Measurements from ENCODE around the gene CDKN1C.

The CDKN1C gene

DNA sequence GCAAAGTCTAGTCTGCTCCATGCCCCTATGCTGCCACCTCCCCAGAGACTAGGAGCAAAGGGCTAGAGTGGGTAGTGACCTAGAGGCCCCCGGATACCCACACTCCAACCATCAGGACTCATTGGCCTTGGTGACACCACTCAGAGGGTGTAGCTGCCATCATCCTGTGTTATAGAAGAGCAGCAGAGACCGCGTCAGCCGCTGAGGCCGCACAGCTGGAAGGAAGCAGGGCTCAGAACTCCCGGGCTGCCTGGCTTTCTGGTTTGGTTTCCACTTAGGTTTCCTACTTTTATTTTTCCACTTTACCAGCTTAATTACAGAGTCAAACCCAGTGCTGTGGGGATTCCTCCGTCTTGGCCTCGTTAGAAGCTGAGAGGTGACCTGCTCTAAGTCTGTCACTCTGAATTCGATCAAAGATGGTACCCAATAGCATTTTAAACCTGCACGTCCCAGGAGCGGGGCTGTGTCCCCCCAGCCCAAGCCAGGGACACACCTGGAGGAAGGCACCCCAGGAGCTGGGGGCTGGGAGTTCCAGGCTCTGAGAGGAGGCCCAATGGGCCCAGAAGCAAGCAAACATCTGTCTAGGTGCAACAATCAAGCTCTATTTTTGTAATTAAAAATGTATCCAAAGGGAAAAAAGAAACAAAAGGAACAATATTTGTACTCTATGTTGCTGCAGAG lies 2.1 kb upstream of the CDKN1C start:
- no peak for DNase-seq (ENCODE audit: low read depth)
- TF ChIP-seq CTCF (IDR thresholded peaks at IDR 0.05; ENCODE audit: insufficient read depth, low read depth, low read length, missing control alignments) = no peak
- no peak overlapping the region for H3K4me3 ChIP-seq (ENCODE audit: low read depth, low read length)

GRCh38 chr11:2886936-2887335 lies 1.4 kb upstream of the CDKN1C start:
- no peak overlapping the region for H3K4me3 ChIP-seq (ENCODE audit: low read depth, low read length)
- TF ChIP-seq CTCF (IDR thresholded peaks at IDR 0.05; ENCODE audit: insufficient read depth, low read depth, low read length, missing control alignments) = no peak
- DNase-seq (ENCODE audit: low read depth) = no peak

GRCh38 chr11:2886191-2886894 lies 768 bp upstream of the CDKN1C start:
- H3K4me3 ChIP-seq (ENCODE audit: low read depth, low read length) = no peak overlapping the region
- TF ChIP-seq CTCF (IDR thresholded peaks at IDR 0.05; ENCODE audit: insufficient read depth, low read depth, low read length, missing control alignments) = no peak

DNA sequence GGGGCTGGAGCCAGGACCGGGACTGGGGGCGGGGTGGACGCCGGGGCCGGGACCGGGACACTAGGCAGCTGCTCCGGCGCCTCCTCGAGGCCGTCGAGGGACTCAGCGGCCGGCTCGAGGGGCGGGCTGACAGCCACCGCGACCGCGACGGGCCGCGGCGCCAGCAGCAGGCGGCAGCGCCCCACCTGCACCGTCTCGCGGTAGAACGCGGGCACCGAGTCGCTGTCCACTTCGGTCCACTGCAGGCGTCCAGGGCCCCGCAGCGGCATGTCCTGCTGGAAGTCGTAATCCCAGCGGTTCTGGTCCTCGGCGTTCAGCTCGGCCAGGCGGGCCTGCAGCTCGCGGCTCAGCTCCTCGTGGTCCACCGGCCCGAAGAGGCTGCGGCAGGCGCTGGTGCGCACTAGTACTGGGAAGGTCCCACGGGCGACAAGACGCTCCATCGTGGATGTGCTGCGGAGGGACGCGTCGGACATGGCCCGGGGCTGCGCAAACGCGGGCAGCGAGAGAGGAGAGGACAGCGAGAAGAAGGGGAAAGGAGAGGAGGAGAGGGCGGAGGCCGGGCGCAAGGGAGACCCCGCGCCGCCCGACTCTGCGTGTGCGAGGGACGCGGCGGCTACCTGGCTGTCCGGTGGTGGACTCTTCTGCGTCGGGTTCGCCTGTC lies 428 bp downstream of the CDKN1C start:
- H3K4me3 ChIP-seq (ENCODE audit: low read depth, low read length) = peak overlapping the region; percentile 62
- no peak for DNase-seq (ENCODE audit: low read depth)
- peak; percentile 19 for TF ChIP-seq CTCF (IDR thresholded peaks at IDR 0.05; ENCODE audit: insufficient read depth, low read depth, low read length, missing control alignments)

More at GRCh38 chr11:2886191-2886894, 768 bp upstream of the CDKN1C start:
- DNase-seq (ENCODE audit: low read depth) = no peak

GRCh38 chr11:2883979-2884815 lies 1.4 kb downstream of the CDKN1C start:
- no peak overlapping the region for H3K4me3 ChIP-seq (ENCODE audit: low read depth, low read length)
- TF ChIP-seq CTCF (IDR thresholded peaks at IDR 0.05; ENCODE audit: insufficient read depth, low read depth, low read length, missing control alignments) = no peak
- no peak for DNase-seq (ENCODE audit: low read depth)

- no peak for TF ChIP-seq CTCF (IDR thresholded peaks at IDR 0.05; ENCODE audit: insufficient read depth, low read depth, low read length, missing control alignments)
- no peak for DNase-seq (ENCODE audit: low read depth)
- no peak overlapping the region for H3K4me3 ChIP-seq (ENCODE audit: low read depth, low read length)
Observed at GRCh38 chr11:2883640-2883978, 2.0 kb downstream of the CDKN1C start.
